Panc1 (cell line): ENCODE data around the gene HOXC11. TPM values are rescaled to one million over a fixed set of nuclear protein-coding genes. Genes with fewer than 3 reads are reported as not detected.

Source experiments
- ATAC-seq: fragments of 200-7000 bp; cut with Tn5 transposase; 2 replicates; pipeline ENCODE4 v1.9.1; 2020; ENCODE audit warnings: mild to moderate bottlenecking, moderate library complexity
- BruUV-seq: library from RNA; stranded (reverse); fragments of 400-500 nt; replicated peaks from 2 replicates; lab custom pipeline; 2021; lab: Mats Ljungman, UMichigan
- CTCF ChIA-PET: fragments of 300-600 bp; sonication (Branson Sonifier 250); formaldehyde crosslinking; loops from one replicate; lab custom pipeline; 2022; ENCODE audit warnings: antibody characterized with exemption; lab: Charles Lee
- POLR2A ChIA-PET: fragments of 300-600 bp; sonication (Branson Sonifier 250); formaldehyde crosslinking; loops from one replicate; lab custom pipeline; 2022; ENCODE audit warnings: antibody characterized with exemption; lab: Charles Lee
- DNase-seq: peaks from one replicate; pipeline ENCODE4 v3.0.0-alpha.2; 2010; ENCODE audit warnings: low read depth, low spot score
- H3K27ac ChIP-seq: 2 replicates; pipeline ENCODE4 v1.5.1; 2011; ENCODE audit warnings: mild to moderate bottlenecking, low read length, inconsistent platforms
- H3K27me3 ChIP-seq: fragments of 200-500 bp; sonication (Bioruptor generic); 2 replicates; pipeline ENCODE4 v1.6.0; 2014; ENCODE audit warnings: low read length, inconsistent platforms; ENCODE audit not compliant: control insufficient read depth, insufficient read depth
- H3K36me3 ChIP-seq: fragments of 200-500 bp; sonication (Bioruptor generic); 2 replicates; pipeline ENCODE4 v1.5.1; 2014; ENCODE audit warnings: inconsistent platforms, mild to moderate bottlenecking, low read length, moderate library complexity; ENCODE audit not compliant: control insufficient read depth, insufficient read depth
- H3K4me1 ChIP-seq: 2 replicates; pipeline ENCODE4 v1.5.1; 2011; ENCODE audit warnings: inconsistent platforms, mild to moderate bottlenecking, low read length, moderate library complexity; ENCODE audit not compliant: control insufficient read depth, insufficient read depth
- H3K4me3 ChIP-seq, 2 experiments: 2 replicates each; pipeline ENCODE4 v1.5.1; 2011 to 2012; ENCODE audit warnings: low read depth in 2 of 2, low read length in 2 of 2, mild to moderate bottlenecking in 2 of 2, inconsistent platforms in 1 of 2, moderate library complexity in 1 of 2
- H3K9me3 ChIP-seq: fragments of 200-500 bp; sonication (Bioruptor generic); 2 replicates; pipeline ENCODE4 v1.5.1; 2014; ENCODE audit warnings: low read depth, mild to moderate bottlenecking, inconsistent platforms, low read length, moderate library complexity; ENCODE audit not compliant: control insufficient read depth, insufficient read depth
- POLR2AphosphoS5 ChIP-seq: IDR thresholded peaks from 2 replicates; pipeline ENCODE4 v1.6.1; 2012; ENCODE audit warnings: mild to moderate bottlenecking, low read depth, low read length, moderate library complexity
- SIN3A ChIP-seq: IDR thresholded peaks from 2 replicates; pipeline ENCODE4 v1.6.1; 2012; ENCODE audit warnings: low read depth, mild to moderate bottlenecking, low read length, moderate library complexity, borderline replicate concordance; ENCODE audit not compliant: insufficient read depth
- TCF7L2 ChIP-seq: IDR thresholded peaks from 2 replicates; pipeline ENCODE4 v1.6.1; 2011; ENCODE audit warnings: mild to moderate bottlenecking, low read depth, low read length, inconsistent platforms
- in situ Hi-C: cut with HindIII; loops from 2 replicates; pipeline ENCODE4 v1.10.0; 2016; ENCODE audit warnings: low sequenced_read_pairs, low pct_unique_long_range_greater_than_20kb
- intact Hi-C: fragments of 100-400 bp; cut with micrococcal nuclease; formaldehyde crosslinking; loops from one replicate; pipeline ENCODE4 v1.10.0; 2022; ENCODE audit not compliant: unreplicated experiment
- total RNA-seq: library from RNA; stranded (reverse); gene quantifications from one replicate; pipeline ENCODE4 v1.2.1, GENCODE V29; 2021; ENCODE audit not compliant: unreplicated experiment
- TF ChIP-seq, protein P1 (sequence below): fragments of 450-650 bp; IDR thresholded peaks from 2 replicates; pipeline ENCODE4 v1.5.1; 2017; ENCODE audit warnings: mild to moderate bottlenecking
- TF ChIP-seq, protein P2 (sequence below), 2 experiments: IDR thresholded peaks; 2 replicates each; pipeline ENCODE4 v1.6.1; 2011 to 2012; ENCODE audit warnings: low read depth in 2 of 2, control low read depth in 1 of 2, low read length in 1 of 2, mild to moderate bottlenecking in 1 of 2, moderate library complexity in 1 of 2; ENCODE audit not compliant: insufficient read depth in 1 of 2

The HOXC11 gene
- total RNA-seq, 1 experiment from 2014 or later = 17.0 TPM

DNA sequence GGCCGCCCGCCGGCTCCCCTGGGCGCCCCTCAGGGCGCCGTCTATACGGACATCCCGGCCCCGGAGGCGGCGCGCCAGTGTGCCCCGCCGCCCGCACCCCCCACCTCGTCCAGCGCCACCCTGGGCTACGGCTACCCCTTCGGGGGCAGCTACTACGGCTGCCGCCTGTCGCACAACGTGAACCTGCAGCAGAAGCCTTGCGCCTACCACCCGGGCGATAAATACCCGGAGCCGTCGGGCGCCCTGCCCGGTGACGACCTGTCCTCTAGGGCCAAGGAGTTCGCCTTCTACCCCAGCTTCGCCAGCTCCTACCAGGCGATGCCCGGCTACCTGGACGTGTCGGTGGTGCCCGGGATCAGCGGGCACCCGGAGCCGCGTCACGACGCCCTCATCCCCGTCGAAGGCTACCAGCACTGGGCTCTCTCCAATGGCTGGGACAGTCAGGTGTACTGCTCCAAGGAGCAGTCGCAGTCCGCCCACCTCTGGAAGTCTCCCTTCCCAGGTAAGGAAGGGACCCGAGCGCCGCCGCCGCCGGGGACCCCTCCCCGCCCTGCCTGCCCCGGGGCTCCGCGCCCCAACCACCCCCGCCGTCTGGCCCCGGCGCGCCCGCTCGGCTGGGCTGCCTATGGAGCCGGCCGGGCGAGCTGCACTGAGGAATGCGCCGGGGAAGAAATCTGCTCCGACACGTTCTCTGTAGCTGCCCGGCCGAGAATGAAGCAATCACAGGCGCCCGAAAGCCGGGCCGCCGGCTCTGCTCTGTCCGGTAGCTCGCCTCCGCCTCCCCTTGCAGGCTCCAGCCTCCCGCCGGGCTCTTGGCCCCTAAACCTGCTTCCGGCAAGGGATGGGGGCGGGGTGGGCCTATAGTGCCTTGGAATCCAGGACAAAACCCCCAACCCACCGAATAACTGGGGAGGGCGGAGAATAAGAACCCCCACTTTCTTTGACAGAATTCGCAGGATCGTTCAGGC lies 33.5 kb upstream of the HOXC11 start:
- H3K4me1 ChIP-seq = peaks cover 46% of the 10 kb centered on the region
- intact Hi-C loops (loop anchor here (5.0 kb wide), 1 partner anchor 92 kb away; no protein-coding TSS in a partner anchor), in situ Hi-C loops (no loop called here)
- TF ChIP-seq SIN3A = peak; percentile 55; the same call in 1 of the 2 replicates
- TF ChIP-seq, protein P1, sequence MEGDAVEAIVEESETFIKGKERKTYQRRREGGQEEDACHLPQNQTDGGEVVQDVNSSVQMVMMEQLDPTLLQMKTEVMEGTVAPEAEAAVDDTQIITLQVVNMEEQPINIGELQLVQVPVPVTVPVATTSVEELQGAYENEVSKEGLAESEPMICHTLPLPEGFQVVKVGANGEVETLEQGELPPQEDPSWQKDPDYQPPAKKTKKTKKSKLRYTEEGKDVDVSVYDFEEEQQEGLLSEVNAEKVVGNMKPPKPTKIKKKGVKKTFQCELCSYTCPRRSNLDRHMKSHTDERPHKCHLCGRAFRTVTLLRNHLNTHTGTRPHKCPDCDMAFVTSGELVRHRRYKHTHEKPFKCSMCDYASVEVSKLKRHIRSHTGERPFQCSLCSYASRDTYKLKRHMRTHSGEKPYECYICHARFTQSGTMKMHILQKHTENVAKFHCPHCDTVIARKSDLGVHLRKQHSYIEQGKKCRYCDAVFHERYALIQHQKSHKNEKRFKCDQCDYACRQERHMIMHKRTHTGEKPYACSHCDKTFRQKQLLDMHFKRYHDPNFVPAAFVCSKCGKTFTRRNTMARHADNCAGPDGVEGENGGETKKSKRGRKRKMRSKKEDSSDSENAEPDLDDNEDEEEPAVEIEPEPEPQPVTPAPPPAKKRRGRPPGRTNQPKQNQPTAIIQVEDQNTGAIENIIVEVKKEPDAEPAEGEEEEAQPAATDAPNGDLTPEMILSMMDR = no peak
- TF ChIP-seq POLR2AphosphoS5 = no peak; the same call in 1 of the 2 replicates
- no TSS peak for BruUV-seq
- POLR2A ChIA-PET = no interaction called here
- H3K4me3 ChIP-seq = peak overlapping the region; percentile 86 to 98
- CTCF ChIA-PET = interaction anchor here (1.0 kb wide), 2 partner anchors 11 to 93 kb away, joined by 3 read pairs; no protein-coding TSS in a partner anchor
- ATAC-seq = peak; percentile 56
- H3K36me3 ChIP-seq = peaks cover 5% of the 10 kb centered on the region; the same call in 1 of the 2 replicates
- no peaks in the 10 kb centered on the region for H3K27me3 ChIP-seq
- no peak for DNase-seq
- no peaks in the 10 kb centered on the region for H3K9me3 ChIP-seq
- H3K27ac ChIP-seq = peak overlapping the region; percentile 99

DNA sequence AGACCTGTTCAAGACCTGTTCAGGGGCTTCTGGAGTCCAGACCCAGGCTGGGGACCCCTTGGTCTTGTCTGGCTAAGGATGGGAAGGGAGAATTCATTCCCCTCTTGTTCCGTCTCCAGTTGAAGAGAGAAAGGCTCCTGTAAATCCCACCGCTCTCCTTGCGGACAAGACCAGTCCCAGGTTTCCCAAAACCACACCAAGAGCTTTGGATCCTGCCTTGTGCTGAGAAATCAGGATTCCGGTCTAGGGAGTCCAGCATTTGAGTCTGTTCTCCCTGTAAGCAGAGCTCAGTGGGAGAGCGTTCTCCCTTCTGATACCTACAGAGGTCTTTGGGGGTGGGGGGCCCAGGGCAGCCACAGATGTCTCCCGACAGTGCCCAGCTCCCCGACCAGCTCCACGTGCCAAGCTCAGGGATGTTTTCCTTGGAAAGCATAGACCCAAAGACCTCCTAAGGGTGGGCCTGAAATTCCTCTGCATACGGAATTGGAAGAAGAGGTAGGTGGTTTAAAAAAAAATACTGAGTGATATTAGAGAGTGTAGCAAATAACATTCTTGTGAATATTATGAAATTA lies 32.4 kb upstream of the HOXC11 start:
- ChIA-PET POLR2A (interaction anchor here (0.5 to 0.6 kb wide), 2 partner anchors 250 to 388 kb away, joined by 3 read pairs; no protein-coding TSS in a partner anchor), CTCF (interaction anchor here (0.6 kb wide), 1 partner anchor 176 kb away, joined by 3 read pairs; no protein-coding TSS in a partner anchor)
- Histone ChIP-seq H3K4me3 (peak overlapping the region; percentile 86 to 98), H3K9me3 (no peaks in the 10 kb centered on the region), H3K27me3 (no peaks in the 10 kb centered on the region), H3K4me1 (peaks cover 46% of the 10 kb centered on the region), H3K27ac (peak overlapping the region; percentile 99), H3K36me3 (peaks cover 5% of the 10 kb centered on the region)
- no TSS peak for BruUV-seq
- intact Hi-C loops = no loop called here
- ATAC-seq (no peak), DNase-seq (no peak)
- in situ Hi-C loops = no loop called here
- TF ChIP-seq SIN3A (0 out of 2 replicates have a peak, but pooled peaks have one; percentile 12), TCF7L2 (no peak)

DNA sequence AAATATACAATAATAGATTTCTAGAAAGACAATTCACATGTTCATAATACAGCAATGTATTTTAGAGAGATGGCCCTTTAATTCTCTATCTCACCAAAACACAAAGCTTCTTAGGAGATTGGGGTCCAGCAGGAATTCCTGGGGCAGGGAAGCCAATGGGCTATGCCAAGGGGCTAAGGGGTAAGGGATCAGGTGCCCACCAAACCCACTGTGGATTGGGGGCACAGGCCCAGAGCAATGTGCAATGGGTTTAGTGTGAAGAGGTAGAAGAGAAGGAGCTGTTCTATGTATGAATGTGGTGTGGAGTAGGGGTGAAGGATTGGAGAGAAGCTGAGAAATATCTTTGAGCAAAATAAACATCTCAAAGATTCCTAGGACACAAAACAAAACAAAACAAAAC lies 31.7 kb upstream of the HOXC11 start:
- TF ChIP-seq TCF7L2 (no peak), POLR2AphosphoS5 (no peak), SIN3A (no peak)
- TF ChIP-seq, protein P2, sequence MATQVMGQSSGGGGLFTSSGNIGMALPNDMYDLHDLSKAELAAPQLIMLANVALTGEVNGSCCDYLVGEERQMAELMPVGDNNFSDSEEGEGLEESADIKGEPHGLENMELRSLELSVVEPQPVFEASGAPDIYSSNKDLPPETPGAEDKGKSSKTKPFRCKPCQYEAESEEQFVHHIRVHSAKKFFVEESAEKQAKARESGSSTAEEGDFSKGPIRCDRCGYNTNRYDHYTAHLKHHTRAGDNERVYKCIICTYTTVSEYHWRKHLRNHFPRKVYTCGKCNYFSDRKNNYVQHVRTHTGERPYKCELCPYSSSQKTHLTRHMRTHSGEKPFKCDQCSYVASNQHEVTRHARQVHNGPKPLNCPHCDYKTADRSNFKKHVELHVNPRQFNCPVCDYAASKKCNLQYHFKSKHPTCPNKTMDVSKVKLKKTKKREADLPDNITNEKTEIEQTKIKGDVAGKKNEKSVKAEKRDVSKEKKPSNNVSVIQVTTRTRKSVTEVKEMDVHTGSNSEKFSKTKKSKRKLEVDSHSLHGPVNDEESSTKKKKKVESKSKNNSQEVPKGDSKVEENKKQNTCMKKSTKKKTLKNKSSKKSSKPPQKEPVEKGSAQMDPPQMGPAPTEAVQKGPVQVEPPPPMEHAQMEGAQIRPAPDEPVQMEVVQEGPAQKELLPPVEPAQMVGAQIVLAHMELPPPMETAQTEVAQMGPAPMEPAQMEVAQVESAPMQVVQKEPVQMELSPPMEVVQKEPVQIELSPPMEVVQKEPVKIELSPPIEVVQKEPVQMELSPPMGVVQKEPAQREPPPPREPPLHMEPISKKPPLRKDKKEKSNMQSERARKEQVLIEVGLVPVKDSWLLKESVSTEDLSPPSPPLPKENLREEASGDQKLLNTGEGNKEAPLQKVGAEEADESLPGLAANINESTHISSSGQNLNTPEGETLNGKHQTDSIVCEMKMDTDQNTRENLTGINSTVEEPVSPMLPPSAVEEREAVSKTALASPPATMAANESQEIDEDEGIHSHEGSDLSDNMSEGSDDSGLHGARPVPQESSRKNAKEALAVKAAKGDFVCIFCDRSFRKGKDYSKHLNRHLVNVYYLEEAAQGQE (IDR thresholded peaks at IDR 0.05; ENCODE audit: insufficient read depth in 1 of 2, low read depth in 2 of 2, low read length in 1 of 2) = no peak
- TF ChIP-seq, protein P1 = no peak
- H3K27me3 ChIP-seq = no peaks in the 10 kb centered on the region
- H3K36me3 ChIP-seq = peaks cover 5% of the 10 kb centered on the region
- ChIA-PET POLR2A (interaction anchor here (0.5 kb wide), 1 partner anchor 387 kb away, joined by 3 read pairs; no protein-coding TSS in a partner anchor), CTCF (interaction anchor here (0.6 to 1.2 kb wide), 2 partner anchors 40 to 177 kb away, joined by 3 to 4 read pairs; no protein-coding TSS in a partner anchor)
- H3K9me3 ChIP-seq = no peaks in the 10 kb centered on the region
- in situ Hi-C loops = no loop called here
- no TSS peak for BruUV-seq
- H3K4me3 ChIP-seq = peak overlapping the region; percentile 86 to 98
- H3K27ac ChIP-seq = peak overlapping the region; percentile 99
- intact Hi-C loops = no loop called here
- no peak for ATAC-seq
- no peak for DNase-seq
- peaks cover 46% of the 10 kb centered on the region for H3K4me1 ChIP-seq
